ENCODE data around the gene TLK2.
"Not testable (repeated sequence)": the region's sequence is repeated elsewhere in the genome, so short reads cannot be mapped to it uniquely, and the experiment has no call there.

DNA sequence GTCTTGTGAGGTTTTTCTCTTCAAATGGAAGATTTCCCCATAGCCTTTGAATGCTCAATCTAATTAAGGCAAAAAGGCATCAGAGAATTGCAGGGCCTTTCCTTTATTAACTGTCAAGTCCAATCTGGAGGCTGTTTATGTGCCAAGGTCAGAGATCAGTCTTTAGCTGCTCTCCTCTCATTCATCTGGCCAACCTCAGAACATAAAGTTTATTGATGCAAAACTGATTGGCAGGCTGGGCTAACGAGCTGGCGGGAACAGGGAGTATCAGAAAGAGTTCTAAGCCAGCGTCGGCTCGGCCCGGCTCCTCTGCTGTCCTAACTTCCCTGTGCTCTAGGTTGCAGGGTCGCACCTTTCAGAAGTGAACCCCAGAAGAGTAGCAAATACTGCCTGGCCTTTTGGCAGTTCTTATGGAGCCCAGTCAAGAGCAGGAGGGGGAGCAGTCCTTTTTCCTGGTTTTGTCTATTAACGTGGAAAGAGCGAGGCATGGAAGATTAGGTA, 7.2 kb upstream of the TLK2 start:
- TF ChIP-seq, protein P1, sequence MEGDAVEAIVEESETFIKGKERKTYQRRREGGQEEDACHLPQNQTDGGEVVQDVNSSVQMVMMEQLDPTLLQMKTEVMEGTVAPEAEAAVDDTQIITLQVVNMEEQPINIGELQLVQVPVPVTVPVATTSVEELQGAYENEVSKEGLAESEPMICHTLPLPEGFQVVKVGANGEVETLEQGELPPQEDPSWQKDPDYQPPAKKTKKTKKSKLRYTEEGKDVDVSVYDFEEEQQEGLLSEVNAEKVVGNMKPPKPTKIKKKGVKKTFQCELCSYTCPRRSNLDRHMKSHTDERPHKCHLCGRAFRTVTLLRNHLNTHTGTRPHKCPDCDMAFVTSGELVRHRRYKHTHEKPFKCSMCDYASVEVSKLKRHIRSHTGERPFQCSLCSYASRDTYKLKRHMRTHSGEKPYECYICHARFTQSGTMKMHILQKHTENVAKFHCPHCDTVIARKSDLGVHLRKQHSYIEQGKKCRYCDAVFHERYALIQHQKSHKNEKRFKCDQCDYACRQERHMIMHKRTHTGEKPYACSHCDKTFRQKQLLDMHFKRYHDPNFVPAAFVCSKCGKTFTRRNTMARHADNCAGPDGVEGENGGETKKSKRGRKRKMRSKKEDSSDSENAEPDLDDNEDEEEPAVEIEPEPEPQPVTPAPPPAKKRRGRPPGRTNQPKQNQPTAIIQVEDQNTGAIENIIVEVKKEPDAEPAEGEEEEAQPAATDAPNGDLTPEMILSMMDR (IDR thresholded peaks at IDR 0.05; ENCODE audit: extremely low read depth in 1 of 2, insufficient read depth in 1 of 2, low read depth in 1 of 2, low read length in 2 of 2), result not testable (repeated sequence)
- TF ChIP-seq EZH2 (IDR thresholded peaks at IDR 0.05; ENCODE audit: borderline replicate concordance, low read depth, low read length, severe bottlenecking); POLR2AphosphoS5 (IDR thresholded peaks at IDR 0.05; ENCODE audit: insufficient read depth, low read depth, low read length); POLR2A (IDR thresholded peaks at IDR 0.05; ENCODE audit: low read depth, low read length): not testable (repeated sequence)
- TF ChIP-seq, protein P2, sequence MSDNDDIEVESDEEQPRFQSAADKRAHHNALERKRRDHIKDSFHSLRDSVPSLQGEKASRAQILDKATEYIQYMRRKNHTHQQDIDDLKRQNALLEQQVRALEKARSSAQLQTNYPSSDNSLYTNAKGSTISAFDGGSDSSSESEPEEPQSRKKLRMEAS (IDR thresholded peaks at IDR 0.05; ENCODE audit: insufficient read depth, insufficient read length), result not testable (repeated sequence)

All from endothelial cell of umbilical vein (primary cell).